MCF 10A (cell line): ENCODE data around the gene KDR. TPM values are rescaled to one million over a fixed set of nuclear protein-coding genes. Genes with fewer than 3 reads are reported as not detected.

ENCODE experiments used
- total RNA-seq: library from RNA; stranded (reverse); gene quantifications from 2 replicates; pipeline ENCODE4 v1.2.3, GENCODE V29; 2022

Gene KDR
- total RNA-seq, 1 experiment from 2014 or later = 0.37 TPM

Other genes with a start within 250 kb of the KDR start
- 18.9 and 26.1 TPM in 2 replicates for gene SRD5A3, start 220.6 kb upstream of the KDR start, total RNA-seq